Choroid plexus epithelial cell (primary cell): ENCODE measurements around the gene DLG1.
A peak's percentile ranks its signal among the peaks of the same experiment; 100 is the strongest.

Experiments
- DNase-seq: peaks from one replicate; pipeline ENCODE4 v3.0.0-alpha.2; 2010; ENCODE audit warnings: low read depth
- H3K4me3 ChIP-seq: 2 replicates; pipeline ENCODE4 v1.5.1; 2011; ENCODE audit warnings: low read depth, mild to moderate bottlenecking, control low read depth, low read length, moderate library complexity
- CTCF ChIP-seq: conservative IDR thresholded peaks from 2 replicates; pipeline ENCODE4 v1.5.1; 2011; ENCODE audit warnings: low read depth, mild to moderate bottlenecking, control low read depth, inconsistent platforms, low read length, moderate library complexity

The DLG1 gene

DNA sequence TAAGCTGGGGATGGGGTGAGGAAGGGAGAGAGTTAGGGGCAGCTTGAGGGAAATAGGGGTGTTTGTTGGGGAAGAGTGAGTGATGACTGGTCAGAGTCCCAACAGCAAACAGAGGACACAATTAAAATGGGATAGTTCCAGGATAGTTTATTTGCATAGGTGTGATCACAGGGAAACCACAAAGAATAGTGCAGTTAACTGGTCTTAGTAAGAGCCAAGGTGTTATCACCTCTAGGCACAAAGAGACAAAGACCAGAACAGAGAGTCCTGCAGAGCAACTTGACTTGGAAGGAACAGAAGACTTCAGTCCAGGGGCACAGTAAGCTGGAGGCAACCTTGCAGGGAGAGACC, 42.1 kb upstream of the DLG1 start:
- no peak for TF ChIP-seq CTCF
- H3K4me3 ChIP-seq: no peak overlapping the region
- DNase-seq: no peak

- H3K4me3 ChIP-seq: no peak overlapping the region
- TF ChIP-seq CTCF: no peak
- peak; percentile 86 for DNase-seq
Observed at GRCh38 chr3:197339841-197340520, 41.6 kb upstream of the DLG1 start.

- H3K4me3 ChIP-seq: no peak overlapping the region
- no peak for TF ChIP-seq CTCF
- DNase-seq: no peak
Observed at GRCh38 chr3:197338586-197338985, 40.2 kb upstream of the DLG1 start.

DNA sequence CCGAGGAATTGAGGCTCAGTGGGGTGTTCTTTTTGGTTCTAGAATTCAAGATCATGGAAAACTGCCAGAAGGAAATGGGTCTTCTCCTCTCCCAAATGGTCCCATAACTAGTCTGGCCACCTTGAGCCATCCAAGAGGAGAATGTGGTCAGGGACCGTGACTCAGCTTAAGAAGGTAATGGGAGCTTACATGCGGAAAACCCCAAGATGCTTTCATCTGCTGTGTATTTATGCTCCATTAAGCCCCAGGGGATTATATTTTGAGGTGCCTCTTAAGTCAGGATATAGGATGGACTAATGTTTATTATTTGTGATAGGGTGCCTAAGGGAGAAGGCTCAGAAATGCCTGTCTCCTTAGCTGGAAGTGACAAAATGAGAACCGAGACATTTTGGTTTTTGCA, 39.2 kb upstream of the DLG1 start:
- no peak for TF ChIP-seq CTCF
- no peak overlapping the region for H3K4me3 ChIP-seq
- no peak for DNase-seq

GRCh38 chr3:197337214-197337613, 38.8 kb upstream of the DLG1 start:
- no peak overlapping the region for H3K4me3 ChIP-seq
- TF ChIP-seq CTCF: no peak
- no peak for DNase-seq

DNA sequence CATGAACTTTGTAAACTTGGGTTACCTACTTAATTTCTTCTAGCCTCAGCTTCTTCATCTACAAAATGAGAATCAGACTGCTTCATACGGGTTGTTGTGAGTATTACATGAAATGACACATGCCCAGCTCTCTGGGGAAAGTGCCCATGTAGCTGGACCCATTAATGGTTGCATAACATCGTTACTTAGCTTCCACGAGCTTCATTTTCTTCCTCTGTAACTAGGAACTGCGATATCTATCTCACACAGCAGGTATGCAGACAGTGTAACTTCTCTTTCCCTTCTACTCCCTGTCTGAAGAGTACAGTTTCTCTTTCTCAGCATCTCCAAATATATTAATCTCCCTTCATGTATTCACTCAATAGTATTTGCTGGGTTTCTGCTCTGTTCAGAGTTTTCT, 37.9 kb upstream of the DLG1 start:
- TF ChIP-seq CTCF: no peak
- no peak for DNase-seq
- H3K4me3 ChIP-seq: no peak overlapping the region

DNA sequence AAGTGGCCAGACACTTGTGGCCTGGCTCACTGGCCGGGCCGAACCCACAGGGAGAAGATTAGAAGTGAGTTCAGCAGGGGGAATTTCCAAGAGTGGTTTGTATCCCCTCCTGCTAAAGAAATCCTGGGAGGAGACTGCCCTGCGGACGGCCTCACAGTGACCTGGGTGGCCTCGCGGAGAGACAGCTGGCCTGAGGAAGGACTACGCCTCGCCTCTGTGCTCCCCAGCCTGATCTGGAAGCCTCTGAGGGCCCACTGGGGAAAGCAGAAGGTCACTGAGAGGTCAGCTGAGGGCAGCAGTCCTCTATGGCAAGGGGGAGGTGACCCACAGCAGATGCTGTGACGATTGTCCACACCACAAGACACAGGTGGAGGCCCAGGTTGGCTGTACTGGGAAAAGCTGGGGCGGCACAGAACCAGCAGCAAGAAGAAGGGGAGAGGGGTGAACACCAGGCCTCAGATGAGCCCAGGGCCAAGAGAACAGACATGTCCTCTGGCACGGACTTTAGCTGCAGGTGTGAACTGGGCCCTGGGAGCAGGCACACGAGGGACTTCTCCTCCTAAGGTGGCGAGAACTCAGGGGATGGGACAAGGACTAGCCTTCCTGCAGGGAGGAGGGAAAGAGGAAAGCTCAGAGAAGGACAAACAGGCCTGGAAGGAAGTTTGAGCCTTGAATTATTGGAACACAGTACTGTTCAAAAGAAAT, 37.2 kb upstream of the DLG1 start:
- no peak for DNase-seq
- TF ChIP-seq CTCF: no peak
- H3K4me3 ChIP-seq: no peak overlapping the region
